Breast epithelium (tissue), 4 donors: ENCODE measurements around the gene ACAA1. TPM values are rescaled to one million over a fixed set of nuclear protein-coding genes. Genes with fewer than 3 reads are reported as not detected.

Source experiments
- DNase-seq, 2 donors: peaks; one replicate each; pipeline ENCODE4 v3.0.0-alpha.2; 2019; ENCODE audit warnings: low spot score in 2 of 2
- H3K27ac ChIP-seq, 2 donors: fragments of 200-600 bp; sonication (generic) in 1 of 2; one replicate each; pipeline ENCODE4 v1.5.1; 2016 to 2019; ENCODE audit warnings: mild to moderate bottlenecking in 1 of 2
- H3K27me3 ChIP-seq, 2 donors: fragments of 200-600 bp; sonication (generic) in 1 of 2; one replicate each; pipeline versions ENCODE4 v1.5.1 to v1.6.0; 2017 to 2019; ENCODE audit warnings: control low read depth in 1 of 2, mild to moderate bottlenecking in 1 of 2
- H3K36me3 ChIP-seq: fragments of 200-600 bp; one replicate; pipeline ENCODE4 v1.5.1; 2019
- H3K4me1 ChIP-seq, 2 donors: fragments of 200-600 bp; sonication (generic); one replicate each; pipeline ENCODE4 v1.5.1; 2016 to 2019; ENCODE audit warnings: control low read depth in 1 of 2
- H3K4me3 ChIP-seq, 3 donors: fragments of 200-600 bp; sonication (generic); 1 replicate in 2 of 3; 2 replicates in 1 of 3; pipeline ENCODE4 v1.5.1; 2016 to 2019; ENCODE audit warnings: mild to moderate bottlenecking in 3 of 3, moderate library complexity in 2 of 3
- H3K9me3 ChIP-seq, 2 donors: fragments of 200-600 bp; sonication (generic) in 1 of 2; one replicate each; pipeline ENCODE4 v1.5.1; 2016 to 2019; ENCODE audit warnings: control low read depth in 1 of 2
- CTCF ChIP-seq, 3 donors: fragments of 450-650 bp; IDR thresholded peaks; one replicate each; pipeline ENCODE4 v1.5.1; 2016 to 2017; ENCODE audit warnings: antibody characterized with exemption in 3 of 3, mild to moderate bottlenecking in 3 of 3, moderate library complexity in 3 of 3
- POLR2A ChIP-seq: fragments of 450-650 bp; IDR thresholded peaks from one replicate; pipeline ENCODE4 v1.6.1; 2016; ENCODE audit warnings: antibody characterized with exemption, mild to moderate bottlenecking, moderate library complexity
- POLR2AphosphoS5 ChIP-seq, 3 donors: sonication (generic); formaldehyde crosslinking; IDR thresholded peaks; one replicate each; pipeline ENCODE4 v1.6.1; 2017; ENCODE audit warnings: antibody characterized with exemption in 3 of 3
- intact Hi-C: fragments of 100-400 bp; cut with DNase I; formaldehyde crosslinking; loops from one replicate; pipeline ENCODE4 v1.15.1; 2023; ENCODE audit warnings: low total_unique reads
- total RNA-seq, 3 donors: library from RNA; depleted of rRNA; stranded (reverse); fragments of >200 nt; gene quantifications; one replicate each; pipeline ENCODE4 v1.1.0, GENCODE V29; 2016

ACAA1 gene
- total RNA-seq, 3 donors from 2014 or later = 69.2 to 87.5 (median 83.9) TPM

DNA sequence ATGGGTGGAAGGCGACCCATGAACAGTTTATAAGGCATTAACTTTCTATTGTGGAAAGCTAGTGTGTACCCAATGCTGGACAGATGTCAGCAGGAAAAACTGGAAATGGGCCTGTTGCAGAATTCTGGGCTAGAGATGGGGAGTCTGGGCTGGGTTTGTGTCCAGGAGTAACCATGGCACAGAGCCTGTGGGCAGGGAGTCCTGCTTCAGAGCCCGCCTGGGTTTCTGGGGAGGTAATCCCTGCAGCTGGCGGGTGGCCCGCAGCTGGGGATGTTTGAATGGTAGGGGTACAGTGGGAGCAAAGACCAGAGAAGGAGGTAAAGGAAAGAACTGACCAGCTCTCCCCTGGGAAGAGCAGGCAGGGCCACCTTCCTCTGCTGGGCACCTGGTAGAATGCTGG is 25.7 kb downstream of the ACAA1 start:
- Histone ChIP-seq H3K4me3 (no peak overlapping the region), H3K36me3 (no peaks in the 10 kb centered on the region), H3K27me3 (no peaks in the 10 kb centered on the region), H3K4me1 (no peaks in the 10 kb centered on the region), H3K9me3 (no peaks in the 10 kb centered on the region), H3K27ac (no peak overlapping the region)
- intact Hi-C loops = no loop called here
- no peak for TF ChIP-seq CTCF (IDR thresholded peaks at IDR 0.05)
- TF ChIP-seq POLR2AphosphoS5 (IDR thresholded peaks at IDR 0.05) = no peak
- TF ChIP-seq POLR2A = no peak
- DNase-seq = peak in 1 of 2 donors; percentile 39

GRCh38 chr3:38110314-38111050 is 26.4 kb downstream of the ACAA1 start:
- TF ChIP-seq POLR2AphosphoS5 (IDR thresholded peaks at IDR 0.05) (no peak), CTCF (IDR thresholded peaks at IDR 0.05) (no peak), POLR2A (no peak)
- Histone ChIP-seq H3K36me3 (no peaks in the 10 kb centered on the region), H3K27me3 (no peaks in the 10 kb centered on the region), H3K4me1 (no peaks in the 10 kb centered on the region), H3K4me3 (no peak overlapping the region), H3K27ac (no peak overlapping the region), H3K9me3 (no peaks in the 10 kb centered on the region)
- intact Hi-C loops = no loop called here
- DNase-seq = peak in 1 of 2 donors; percentile 31

GRCh38 chr3:38109580-38110313 is 27.2 kb downstream of the ACAA1 start:
- Histone ChIP-seq H3K4me3 (no peak overlapping the region), H3K36me3 (no peaks in the 10 kb centered on the region), H3K27ac (no peak overlapping the region), H3K4me1 (no peaks in the 10 kb centered on the region), H3K9me3 (no peaks in the 10 kb centered on the region), H3K27me3 (no peaks in the 10 kb centered on the region)
- intact Hi-C loops = no loop called here
- DNase-seq = peak in 1 of 2 donors; percentile 36
- TF ChIP-seq CTCF (IDR thresholded peaks at IDR 0.05) = no peak
- TF ChIP-seq POLR2AphosphoS5 (IDR thresholded peaks at IDR 0.05) = no peak
- TF ChIP-seq POLR2A = no peak

DNA sequence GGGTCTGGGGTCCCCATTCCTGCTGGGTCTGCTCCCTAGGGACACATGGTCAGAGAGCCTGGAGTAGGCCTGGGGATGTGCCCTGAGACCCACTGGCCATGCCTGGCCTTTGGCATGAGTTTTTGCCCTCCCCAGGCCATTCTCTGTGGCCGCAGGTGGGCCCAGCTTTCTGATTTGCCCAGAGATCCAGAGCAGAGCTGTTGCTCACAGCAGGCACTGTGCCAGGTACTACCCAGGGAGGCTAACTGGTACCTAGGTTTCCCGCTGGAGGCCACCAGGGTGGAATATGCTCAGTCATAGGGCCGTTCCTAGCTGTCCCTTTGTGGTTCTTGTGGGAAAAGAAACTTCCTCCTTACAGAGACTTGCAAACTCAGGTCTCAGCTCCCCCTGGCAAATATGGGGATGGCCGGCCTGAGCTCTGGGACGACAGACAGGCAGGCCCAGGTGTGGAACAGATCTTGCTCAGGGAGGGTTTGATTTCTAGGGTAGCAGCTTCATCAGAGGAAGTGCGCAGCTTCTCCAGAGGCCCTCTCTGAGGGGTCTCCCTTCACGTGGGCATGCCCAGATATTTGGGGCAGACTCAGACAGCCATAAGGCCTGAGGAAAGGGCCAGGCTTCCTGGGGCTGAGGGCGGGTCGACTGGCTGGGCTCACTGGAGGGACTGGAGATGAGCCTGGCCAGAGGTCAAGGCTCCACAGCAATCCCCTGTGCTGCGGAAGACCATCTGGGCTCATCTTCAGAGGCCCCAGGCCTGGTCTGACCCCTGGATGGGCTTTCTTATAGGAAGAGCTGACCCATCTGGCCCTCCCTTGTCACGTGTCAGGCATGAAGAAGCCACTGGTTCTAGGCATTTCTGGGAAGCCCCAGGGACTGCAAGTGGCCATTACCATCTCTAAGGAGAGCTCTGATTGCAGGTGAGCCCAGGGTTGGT is 28.0 kb downstream of the ACAA1 start:
- Histone ChIP-seq H3K4me3 (no peak overlapping the region), H3K9me3 (no peaks in the 10 kb centered on the region), H3K27ac (no peak overlapping the region), H3K36me3 (no peaks in the 10 kb centered on the region), H3K4me1 (no peaks in the 10 kb centered on the region), H3K27me3 (no peaks in the 10 kb centered on the region)
- no peak for TF ChIP-seq POLR2AphosphoS5 (IDR thresholded peaks at IDR 0.05)
- TF ChIP-seq POLR2A = no peak
- no peak for TF ChIP-seq CTCF (IDR thresholded peaks at IDR 0.05)
- intact Hi-C loops = no loop called here
- DNase-seq = peak in 1 of 2 donors; percentile 10
